MG63 (cell line): Measurements from ENCODE around the gene FAM185A. TPM values are rescaled to one million over a fixed set of nuclear protein-coding genes. Genes with fewer than 3 reads are reported as not detected.
"Not testable (repeated sequence)": the region's sequence is repeated elsewhere in the genome, so short reads cannot be mapped to it uniquely, and the experiment has no call there.

Experiments used
- DNase-seq: peaks from one replicate; pipeline ENCODE4 v3.0.0-alpha.2; 2020
- H3K27me3 ChIP-seq: fragments of 250-450 bp; sonication (Bioruptor Pico); 2 replicates; pipeline ENCODE4 v1.5.1; 2020; ENCODE audit warnings: mild to moderate bottlenecking, moderate library complexity
- H3K36me3 ChIP-seq: fragments of 250-450 bp; sonication (Bioruptor Pico); 2 replicates; pipeline ENCODE4 v1.5.1; 2020; ENCODE audit warnings: mild to moderate bottlenecking, moderate library complexity
- H3K4me3 ChIP-seq: fragments of 250-450 bp; sonication (Bioruptor Pico); 2 replicates; pipeline ENCODE4 v1.5.1; 2020; ENCODE audit warnings: mild to moderate bottlenecking, moderate library complexity
- H3K9me3 ChIP-seq: fragments of 250-450 bp; sonication (Bioruptor Pico); 2 replicates; pipeline ENCODE4 v1.5.1; 2020; ENCODE audit warnings: mild to moderate bottlenecking, moderate library complexity
- total RNA-seq: library from RNA; depleted of rRNA; stranded (reverse); fragments of >200 nt; shearing (Covaris generic); gene quantifications from 2 replicates; pipeline ENCODE4 v1.2.3, GENCODE V29; 2014; ENCODE audit warnings: low replicate concordance

Gene FAM185A
- total RNA-seq, 1 experiment from 2014 or later = 3.7 TPM

DNA sequence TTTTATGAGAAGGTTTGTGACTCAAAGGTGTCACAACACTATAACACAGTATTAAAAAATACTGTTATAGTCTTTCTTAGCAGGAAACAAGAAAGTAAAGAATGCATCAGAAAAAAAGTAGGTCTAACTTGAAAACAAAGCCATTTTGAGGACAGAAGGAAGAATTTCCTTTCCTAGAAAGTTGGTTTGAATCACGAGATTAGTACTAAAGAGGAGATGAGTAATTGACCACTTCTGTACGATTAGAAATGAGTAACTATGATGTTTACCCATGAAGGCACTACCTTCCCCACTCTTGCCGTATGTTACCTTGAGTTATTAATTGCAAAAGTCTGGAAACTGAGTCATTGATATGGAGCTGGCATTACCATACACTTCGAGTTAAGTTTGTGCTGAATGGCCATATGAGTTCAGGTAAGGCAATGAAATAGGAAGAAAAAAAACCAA is 65.2 kb downstream of the FAM185A start:
- Histone ChIP-seq H3K36me3 (no peaks in the 10 kb centered on the region), H3K27me3 (no peaks in the 10 kb centered on the region)

DNA sequence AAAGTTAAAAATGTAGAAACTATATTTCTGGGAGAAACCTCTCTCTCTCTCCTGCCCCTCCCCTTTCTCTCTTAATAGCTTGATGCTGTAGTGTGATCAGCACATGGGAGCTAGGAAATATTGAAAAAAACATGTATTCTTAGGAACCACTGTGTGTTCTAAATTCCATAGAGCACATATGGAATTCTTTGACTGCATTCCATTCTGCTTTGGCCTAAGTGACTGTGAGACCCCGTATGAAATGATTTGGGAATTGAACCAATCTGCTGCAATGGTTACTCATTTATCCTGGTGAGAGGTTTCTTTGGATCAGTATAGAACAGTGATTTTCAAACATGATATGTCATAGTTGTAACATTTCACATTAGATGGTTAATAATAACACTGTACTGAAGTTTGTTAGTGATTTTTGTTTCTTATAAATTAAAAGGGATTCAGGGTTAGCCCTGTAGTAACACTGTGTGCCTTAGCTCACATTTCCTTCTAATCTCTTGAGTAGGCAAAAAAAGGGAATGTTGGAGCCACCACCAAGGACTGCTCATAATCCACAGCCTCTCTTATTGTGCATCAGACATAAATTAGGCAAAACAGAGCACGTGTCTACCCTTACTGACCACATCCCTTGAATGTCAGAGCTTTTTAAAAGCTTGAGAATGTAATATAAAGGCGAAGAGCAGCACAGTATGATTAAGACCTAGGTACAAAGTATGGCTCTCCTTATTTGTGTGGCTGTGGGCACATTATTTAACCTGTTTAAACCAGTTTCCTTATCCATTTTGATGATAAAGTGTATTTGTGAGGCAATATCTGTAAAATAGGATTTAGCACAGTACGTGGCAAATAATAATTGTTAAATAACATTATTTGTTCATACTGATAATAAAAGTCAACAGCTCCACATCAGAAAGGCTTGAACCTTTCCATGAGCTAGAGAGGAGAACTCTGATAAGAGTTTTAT is 69.1 kb downstream of the FAM185A start:
- no peak overlapping the region for H3K4me3 ChIP-seq
- no peaks in the 10 kb centered on the region for H3K9me3 ChIP-seq
- no peaks in the 10 kb centered on the region for H3K27me3 ChIP-seq
- no peaks in the 10 kb centered on the region for H3K36me3 ChIP-seq
- no peak for DNase-seq

More for the DNA sequence above, 65.2 kb downstream of the FAM185A start:
- Histone ChIP-seq H3K4me3 (no peak overlapping the region), H3K9me3 (no peaks in the 10 kb centered on the region)
- no peak for DNase-seq

DNA sequence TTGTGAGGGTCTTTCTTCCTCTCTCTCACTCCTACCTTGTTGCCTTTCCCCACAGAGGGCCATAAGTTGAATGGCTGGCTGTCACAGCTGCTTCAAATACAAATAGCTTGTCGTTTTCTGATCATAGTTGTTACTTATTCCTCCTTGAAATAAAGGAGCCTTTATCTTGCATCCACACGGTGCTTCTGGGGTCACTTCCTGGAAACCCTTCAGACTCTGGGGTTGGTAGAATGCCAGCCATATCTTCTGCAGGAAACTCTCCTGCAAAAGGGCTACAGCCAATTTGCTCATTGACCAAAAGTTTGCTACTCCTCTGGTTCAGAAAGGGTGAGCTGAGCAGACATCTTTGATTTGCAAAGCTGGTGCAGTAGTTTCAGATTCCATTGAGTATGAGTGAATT is 70.4 kb downstream of the FAM185A start:
- no peaks in the 10 kb centered on the region for H3K9me3 ChIP-seq
- DNase-seq = no peak
- no peaks in the 10 kb centered on the region for H3K27me3 ChIP-seq
- no peaks in the 10 kb centered on the region for H3K36me3 ChIP-seq
- H3K4me3 ChIP-seq = no peak overlapping the region

DNA sequence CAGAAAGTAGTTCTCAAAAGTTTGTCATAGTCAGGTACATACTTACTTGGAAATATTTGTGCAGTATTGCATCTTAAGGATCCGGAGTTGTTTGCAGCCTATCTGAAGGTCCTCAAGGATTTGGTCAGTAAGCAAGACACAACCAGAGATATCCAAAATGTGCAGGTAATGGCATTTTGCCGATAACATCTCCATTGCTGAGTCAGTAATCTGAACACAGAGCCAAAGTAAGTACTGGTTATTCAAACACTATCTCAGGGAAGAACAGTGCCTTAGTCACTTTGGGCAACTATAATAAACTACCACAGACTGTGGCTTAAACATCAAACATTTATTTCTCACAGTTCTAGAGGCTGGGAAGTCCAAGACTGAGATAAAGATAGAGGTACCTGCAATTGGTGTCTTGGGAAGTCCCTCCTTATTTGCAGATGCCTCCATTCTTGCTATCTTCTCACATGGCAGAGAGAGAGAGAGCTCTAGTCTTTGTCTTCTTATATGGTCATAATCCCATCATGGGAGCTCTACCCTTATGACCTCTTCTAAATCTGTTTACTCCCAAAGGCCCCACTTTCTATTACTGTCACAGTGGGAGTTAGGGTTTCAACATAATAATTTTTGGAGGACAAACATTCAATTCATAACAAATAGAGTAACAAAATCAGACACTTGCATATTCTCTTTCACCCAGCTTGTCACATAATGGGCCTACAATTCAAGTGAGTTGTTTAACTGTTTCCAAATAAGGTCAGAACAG is 73.4 kb downstream of the FAM185A start:
- no peak overlapping the region for H3K4me3 ChIP-seq
- DNase-seq = no peak
- H3K9me3 ChIP-seq = no peaks in the 10 kb centered on the region
- no peaks in the 10 kb centered on the region for H3K27me3 ChIP-seq
- H3K36me3 ChIP-seq = no peaks in the 10 kb centered on the region

DNA sequence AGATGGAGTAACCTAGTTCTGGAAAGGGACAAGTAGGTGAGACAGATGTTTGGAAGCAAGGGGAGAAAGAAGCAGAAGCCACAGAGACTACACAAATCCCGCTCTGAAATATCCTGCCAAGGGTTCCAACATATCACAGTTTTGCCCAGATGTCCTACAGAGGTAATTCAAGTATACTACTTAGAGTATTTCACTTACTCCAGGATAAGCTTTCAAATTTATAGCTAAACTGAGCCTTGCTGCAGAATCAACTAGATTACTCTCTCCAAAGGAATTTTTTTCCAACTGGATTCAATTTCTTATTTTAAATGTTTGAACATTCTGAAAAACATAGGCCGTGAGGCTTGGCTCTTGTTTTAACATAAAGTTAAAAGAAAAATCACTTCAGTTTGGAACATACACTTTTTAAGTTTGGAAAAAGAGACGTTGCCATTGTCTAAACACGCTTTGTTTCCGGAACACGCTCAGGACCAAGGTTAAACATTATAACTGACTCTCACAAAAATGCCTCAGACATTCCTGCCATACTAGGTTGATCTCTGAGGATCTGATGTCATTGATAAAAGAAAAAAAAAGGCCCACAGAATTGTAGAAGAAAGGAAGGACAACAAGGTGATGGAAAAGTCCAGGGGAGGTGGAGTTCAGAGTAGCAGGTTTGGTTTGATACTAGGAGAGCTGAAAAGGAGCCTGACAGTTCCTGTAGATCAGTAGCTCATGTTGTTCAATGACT is 74.8 kb downstream of the FAM185A start:
- Histone ChIP-seq H3K27me3 (no peaks in the 10 kb centered on the region), H3K36me3 (no peaks in the 10 kb centered on the region), H3K4me3 (no peak overlapping the region)

DNA sequence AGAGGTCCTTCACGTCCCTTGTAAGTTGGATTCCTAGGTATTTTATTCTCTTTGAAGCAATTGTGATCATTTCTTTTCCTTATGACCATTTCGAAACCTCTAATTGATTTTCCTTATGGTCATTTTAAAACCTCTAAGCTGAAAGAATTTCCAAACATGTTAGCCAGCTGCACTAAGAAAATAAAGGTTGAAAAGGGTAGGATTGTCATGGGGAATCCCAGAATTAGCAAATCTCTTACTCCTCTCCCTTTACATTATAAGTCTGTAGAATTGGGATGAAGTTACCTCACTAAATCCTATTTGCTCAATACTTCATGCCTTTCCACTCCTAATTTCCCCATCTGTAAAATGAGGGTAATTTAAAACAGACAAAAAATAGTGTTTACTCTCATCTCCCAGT is 79.5 kb downstream of the FAM185A start:
- H3K27me3 ChIP-seq = no peaks in the 10 kb centered on the region
- DNase-seq = no peak
- H3K9me3 ChIP-seq = no peaks in the 10 kb centered on the region
- H3K36me3 ChIP-seq = no peaks in the 10 kb centered on the region
- no peak overlapping the region for H3K4me3 ChIP-seq

More for the DNA sequence above, 74.8 kb downstream of the FAM185A start:
- DNase-seq = no peak
- no peaks in the 10 kb centered on the region for H3K9me3 ChIP-seq

DNA sequence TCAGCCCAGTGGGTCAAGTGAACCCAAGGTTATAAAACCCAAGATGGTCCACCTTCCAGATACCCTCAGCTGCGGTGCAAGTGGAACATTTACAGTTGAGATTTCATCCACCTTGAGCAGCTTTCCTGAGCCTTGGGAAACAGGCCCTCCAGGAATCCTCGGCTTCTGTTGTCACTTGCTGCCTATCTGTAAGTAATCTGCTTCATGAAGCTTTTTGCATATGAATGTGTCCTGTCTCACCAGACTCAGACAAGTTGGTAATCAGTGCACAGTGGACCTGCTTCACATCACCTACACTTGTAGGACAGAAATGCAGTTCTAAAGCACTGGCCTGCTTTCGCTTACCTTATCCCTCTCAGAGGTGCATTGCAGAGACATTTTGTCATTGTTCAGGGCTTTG is 80.3 kb downstream of the FAM185A start:
- no peak for DNase-seq
- H3K4me3 ChIP-seq = no peak overlapping the region
- H3K9me3 ChIP-seq = no peaks in the 10 kb centered on the region
- H3K27me3 ChIP-seq = no peaks in the 10 kb centered on the region
- no peaks in the 10 kb centered on the region for H3K36me3 ChIP-seq

DNA sequence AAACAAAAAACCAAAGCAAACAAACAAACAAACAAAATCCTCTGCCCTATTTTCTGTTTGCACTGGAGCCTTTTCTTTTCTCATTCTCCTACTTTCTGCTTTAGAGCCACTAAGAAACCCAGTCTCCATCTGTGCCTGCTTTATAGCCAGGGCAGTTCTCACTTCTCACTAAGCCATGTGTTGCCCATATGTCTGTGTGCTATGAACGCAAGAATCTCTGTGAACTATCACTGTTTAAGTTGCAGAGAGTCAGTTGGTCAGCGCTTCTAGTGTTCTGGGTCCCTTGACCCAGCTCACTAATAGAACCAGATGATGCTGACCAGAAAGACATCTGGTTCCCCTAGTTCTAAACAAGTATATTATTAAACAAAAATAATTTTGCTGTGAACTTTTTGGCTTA is 81.4 kb downstream of the FAM185A start:
- Histone ChIP-seq H3K36me3 (no peaks in the 10 kb centered on the region), H3K9me3 (no peaks in the 10 kb centered on the region), H3K4me3 (no peak overlapping the region), H3K27me3 (no peaks in the 10 kb centered on the region)
- no peak for DNase-seq

DNA sequence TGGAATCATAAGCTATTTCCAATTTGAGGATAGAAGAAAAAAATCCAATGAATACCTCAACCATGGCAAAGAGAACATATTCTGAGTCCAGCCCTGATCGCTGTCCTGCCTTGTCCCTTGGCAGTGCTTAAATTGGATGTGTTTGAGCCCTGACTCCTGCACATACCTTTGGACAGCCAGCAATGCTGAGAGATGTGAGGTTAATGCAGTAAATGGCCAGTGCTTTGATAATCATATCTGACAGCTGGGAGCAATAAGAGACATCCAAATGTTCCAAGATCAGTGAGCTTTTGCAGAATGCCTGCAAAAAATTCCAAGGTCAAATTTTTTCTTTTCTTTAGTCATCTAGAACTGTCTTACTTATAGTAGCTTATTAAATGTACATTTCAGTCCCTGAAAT is 83.9 kb downstream of the FAM185A start:
- Histone ChIP-seq H3K4me3 (no peak overlapping the region), H3K27me3 (no peaks in the 10 kb centered on the region), H3K36me3 (no peaks in the 10 kb centered on the region), H3K9me3 (no peaks in the 10 kb centered on the region)
- no peak for DNase-seq

DNA sequence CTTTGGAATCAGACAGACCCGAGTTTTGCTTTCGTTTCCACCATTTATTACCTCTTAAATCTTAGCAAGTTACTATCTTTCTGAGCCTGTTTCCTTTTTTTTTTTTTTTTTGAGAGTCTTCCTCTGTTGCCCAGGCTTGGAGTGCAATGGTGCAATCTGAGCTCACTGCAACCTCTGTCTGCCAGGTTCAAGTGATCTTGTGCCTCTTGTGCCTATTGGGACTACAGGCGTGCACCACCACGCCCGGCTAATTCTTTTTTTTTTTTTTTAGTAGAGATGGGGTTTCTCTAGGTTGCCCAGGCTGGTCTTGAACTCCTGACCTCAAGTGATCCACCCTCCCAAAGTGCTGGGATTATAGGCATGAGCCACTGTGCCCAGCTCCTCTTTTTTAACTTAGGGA is 84.5 kb downstream of the FAM185A start:
- Histone ChIP-seq H3K4me3 (no peak overlapping the region), H3K9me3 (no peaks in the 10 kb centered on the region), H3K36me3 (no peaks in the 10 kb centered on the region), H3K27me3 (no peaks in the 10 kb centered on the region)
- DNase-seq = no peak

DNA sequence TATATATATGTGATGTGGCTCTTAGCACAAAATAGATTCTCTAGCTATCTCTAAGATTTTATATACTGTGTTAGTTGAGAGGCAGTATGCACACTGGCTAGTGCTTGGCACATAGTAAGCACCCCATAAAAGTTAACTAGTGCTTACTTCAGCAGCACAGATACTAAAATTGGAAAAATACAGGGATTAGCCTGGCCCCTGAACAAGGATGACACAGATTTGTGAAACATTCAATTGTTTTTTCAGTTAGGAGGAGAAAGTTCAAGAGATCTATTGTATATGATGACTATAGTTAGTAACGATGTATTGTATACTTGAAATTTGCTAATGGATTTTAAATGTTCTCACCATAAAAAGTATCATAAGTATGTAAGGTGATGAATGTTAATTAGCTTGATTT is 85.7 kb downstream of the FAM185A start:
- H3K27me3 ChIP-seq = no peaks in the 10 kb centered on the region
- no peaks in the 10 kb centered on the region for H3K9me3 ChIP-seq
- H3K4me3 ChIP-seq = no peak overlapping the region
- H3K36me3 ChIP-seq = no peaks in the 10 kb centered on the region
- no peak for DNase-seq

DNA sequence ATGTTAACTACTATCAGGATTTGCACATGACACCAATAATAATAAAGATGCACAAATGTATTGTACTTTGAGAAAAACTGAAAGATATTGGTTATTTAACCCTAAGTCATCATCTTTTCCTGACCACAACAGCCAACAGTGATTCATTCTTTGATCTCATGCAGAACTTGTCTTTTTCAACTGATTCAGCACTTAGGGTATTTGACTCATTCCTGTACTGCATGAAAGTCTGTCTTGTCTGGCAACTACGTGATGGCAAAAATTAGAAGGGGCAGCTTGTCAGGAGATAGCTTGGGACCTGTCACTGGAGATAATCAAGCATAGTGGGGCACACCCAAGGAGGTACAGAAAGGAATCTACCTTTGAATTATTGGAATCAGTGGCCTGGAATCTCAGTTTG is 86.2 kb downstream of the FAM185A start:
- no peak for DNase-seq
- no peaks in the 10 kb centered on the region for H3K9me3 ChIP-seq
- no peaks in the 10 kb centered on the region for H3K36me3 ChIP-seq
- no peak overlapping the region for H3K4me3 ChIP-seq
- no peaks in the 10 kb centered on the region for H3K27me3 ChIP-seq

DNA sequence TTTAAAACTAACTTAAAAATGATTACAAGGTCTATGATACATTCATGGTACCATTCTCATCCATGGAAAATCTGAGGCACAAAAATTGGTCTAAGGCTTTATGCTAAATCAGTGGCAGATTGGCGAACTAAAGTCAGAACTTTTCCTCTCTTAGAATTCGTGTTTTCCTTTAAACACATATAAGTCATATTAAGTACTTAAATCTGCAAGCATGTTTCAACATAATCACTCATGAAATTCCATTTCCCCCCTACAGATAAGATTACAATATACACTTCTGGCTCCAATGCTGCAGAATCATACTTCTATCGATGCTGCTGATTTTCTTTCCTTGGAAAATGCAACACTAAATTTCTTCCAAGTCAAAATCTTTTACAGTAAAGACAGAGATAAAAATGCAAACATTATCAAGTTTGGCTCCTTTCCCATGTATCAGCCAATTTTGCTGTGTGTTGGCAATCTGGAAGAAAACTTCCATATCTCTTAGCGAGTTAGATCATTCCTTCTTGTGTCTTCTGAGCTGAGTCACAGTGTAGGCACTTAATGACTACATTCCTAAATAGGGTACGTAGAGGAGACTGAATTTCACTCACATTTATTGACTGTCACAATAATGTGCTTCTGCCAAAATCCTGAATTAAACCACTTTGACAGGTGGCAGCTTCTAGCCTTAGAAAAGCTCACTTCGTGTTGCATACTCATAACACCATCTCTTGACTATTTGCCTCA is 87.6 kb downstream of the FAM185A start:
- H3K9me3 ChIP-seq = no peaks in the 10 kb centered on the region
- no peaks in the 10 kb centered on the region for H3K36me3 ChIP-seq
- DNase-seq = no peak
- no peak overlapping the region for H3K4me3 ChIP-seq
- H3K27me3 ChIP-seq = no peaks in the 10 kb centered on the region

DNA sequence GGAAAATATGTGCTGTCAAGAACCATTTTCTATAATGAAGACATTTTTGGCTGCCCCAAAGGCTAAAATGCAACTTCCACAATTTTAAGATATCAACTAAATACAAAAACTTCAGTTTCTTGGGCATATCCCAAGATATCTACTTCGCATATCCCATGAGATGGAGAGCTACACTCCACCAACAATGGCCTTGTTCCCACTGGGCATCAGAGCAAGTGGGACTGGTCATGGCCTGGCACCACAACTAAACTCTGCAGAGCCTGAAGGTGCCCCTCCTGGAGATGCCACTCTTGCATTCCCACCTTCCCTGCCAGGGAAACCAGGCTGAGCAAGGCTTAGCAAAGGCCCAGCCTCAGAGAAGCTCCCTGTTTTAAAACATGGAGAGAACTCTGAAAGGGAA is 88.2 kb downstream of the FAM185A start:
- no peaks in the 10 kb centered on the region for H3K27me3 ChIP-seq
- no peaks in the 10 kb centered on the region for H3K9me3 ChIP-seq
- DNase-seq = peak; percentile 23
- H3K4me3 ChIP-seq = no peak overlapping the region
- H3K36me3 ChIP-seq = no peaks in the 10 kb centered on the region

DNA sequence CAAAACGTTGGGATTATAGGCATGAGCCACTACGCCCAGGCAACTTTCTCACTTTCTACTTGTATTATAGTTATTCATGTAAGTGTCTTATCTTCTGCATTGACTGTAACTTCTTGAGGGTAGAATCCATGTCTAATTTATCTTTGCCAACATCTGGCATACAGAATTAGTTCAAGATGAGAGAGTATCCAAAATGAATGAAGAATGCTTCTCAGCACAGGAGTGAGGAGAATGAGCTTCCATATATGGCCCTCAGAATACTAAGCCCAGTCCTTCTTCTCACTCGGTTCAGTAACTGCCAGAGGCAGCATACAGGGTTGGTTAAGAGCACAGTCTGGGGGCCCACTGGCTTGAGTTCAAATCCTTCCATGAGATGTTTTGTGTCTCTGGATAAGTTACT is 89.0 kb downstream of the FAM185A start:
- DNase-seq = no peak
- H3K4me3 ChIP-seq = no peak overlapping the region

DNA sequence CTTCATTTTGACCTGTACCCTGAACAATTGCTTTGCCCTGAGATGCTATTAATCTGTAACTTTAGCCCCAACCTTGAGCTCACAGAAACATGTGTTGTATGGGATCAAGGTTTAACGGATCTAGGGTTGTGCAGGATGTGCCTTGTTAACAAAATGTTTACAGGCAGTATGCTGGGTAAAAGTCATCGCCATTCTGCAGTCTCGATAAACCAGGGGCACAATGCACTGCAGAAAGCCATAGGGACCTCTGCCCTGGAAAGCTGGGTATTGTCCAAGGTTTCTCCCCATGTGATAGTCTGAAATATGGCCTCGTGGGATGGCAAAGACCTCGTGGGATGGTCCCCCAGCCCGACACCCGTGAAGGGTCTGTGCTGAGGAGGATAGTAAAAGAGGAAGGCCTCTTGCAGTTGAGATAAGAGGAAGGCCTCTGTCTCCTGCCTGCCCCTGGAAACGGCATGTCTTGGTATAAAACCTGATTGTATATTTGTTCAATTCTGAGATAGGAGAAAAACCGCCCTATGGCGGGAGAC is 89.8 kb downstream of the FAM185A start:
- H3K27me3 ChIP-seq = not testable (repeated sequence)

More for the DNA sequence above, 89.0 kb downstream of the FAM185A start:
- Histone ChIP-seq H3K9me3 (no peaks in the 10 kb centered on the region), H3K27me3 (no peaks in the 10 kb centered on the region), H3K36me3 (no peaks in the 10 kb centered on the region)

More for the DNA sequence above, 89.8 kb downstream of the FAM185A start:
- not testable (repeated sequence) for H3K4me3 ChIP-seq, DNase-seq, H3K36me3 ChIP-seq, H3K9me3 ChIP-seq
